Globus pallidus (tissue), 1 donor: Measurements from ENCODE around the gene USP8.

Experiments
- DNase-seq: peaks from one replicate; pipeline ENCODE4 v3.0.0-alpha.2; 2015; ENCODE audit warnings: low spot score

USP8 gene

DNA sequence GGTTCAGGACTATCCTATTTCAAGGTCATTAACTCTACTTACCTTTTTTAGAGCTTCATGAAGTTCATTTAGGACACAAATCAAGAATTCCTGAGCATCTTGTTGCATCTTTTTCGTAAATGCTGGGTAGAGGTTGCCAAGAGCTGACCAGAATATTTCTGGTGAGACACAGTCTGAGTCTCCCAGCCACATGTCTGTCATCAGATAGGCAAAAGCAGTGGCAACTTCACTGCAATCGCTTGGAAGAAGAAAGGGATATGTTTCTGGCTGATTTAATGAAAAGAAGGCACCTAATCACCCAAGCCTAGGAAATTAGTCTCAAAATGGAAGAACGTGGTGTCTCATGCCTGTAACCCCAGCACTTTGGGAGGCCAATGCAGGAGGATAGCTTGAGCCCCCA is 119.4 kb downstream of the USP8 start:
- DNase-seq, result no peak

DNA sequence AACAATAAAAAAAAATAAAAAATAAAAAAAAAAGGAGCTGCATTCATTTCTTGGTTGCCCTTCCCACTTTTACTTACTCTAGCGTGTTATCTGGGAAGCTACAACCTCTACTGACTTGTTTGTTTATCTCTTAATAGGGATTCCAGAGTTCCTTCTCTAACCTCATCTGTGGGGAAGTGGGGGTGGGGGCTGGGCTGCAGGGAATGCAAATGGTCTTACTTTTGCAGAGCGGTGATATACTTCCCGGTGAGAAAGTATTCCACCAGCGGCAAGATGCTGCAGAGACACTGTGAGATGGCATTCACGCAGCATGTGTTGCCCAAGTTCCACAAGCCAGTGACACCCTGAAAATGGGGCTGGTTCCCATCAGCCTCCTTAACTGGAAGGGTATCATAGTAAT is 120.2 kb downstream of the USP8 start:
- no peak for DNase-seq

GRCh38 chr15:50546566-50546965 is 122.4 kb downstream of the USP8 start, which contains the start of gene USP50:
Gene USP50 (minus strand): TSS chr15:50546666. CDS start chr15:50546525, 141 bp downstream.
- DNase-seq, result no peak

DNA sequence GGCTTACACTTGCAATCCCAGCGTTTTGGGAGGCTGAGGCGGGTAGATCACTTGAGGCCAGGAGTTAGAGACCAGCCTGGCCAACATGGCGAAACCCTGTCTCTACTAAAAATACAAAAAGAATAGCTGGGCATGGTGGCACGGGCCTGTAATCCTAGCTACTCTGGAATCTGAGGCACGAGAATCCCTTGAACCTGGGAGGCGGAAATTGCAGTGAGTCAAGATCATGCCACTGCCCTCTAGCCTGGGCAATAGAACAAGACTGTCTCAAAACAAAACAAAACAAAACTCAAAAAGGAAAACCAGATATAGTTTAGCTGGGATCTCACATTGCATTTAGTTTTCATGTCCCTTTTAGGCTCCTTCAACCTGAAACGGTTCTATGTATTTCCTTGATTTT is 125.1 kb downstream of the USP8 start:
- no peak for DNase-seq

DNA sequence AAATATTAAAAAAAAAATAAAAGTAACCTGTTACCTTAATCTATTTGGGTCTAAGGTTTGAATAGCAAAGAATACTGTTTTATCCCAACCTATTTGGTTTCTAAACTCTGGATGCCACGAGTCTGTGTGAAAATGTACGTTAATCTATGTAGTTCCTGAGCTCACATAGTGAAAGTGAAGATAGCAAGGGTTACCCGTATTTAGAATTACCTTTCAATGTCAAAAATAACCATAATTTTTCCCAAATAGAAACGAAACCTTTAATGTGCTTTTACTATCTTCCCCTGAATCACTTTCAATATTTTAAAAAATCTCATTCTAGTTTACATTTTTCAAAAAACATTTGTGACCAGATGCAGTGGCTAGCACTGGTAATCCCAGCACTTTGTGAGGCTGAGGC is 128.0 kb downstream of the USP8 start:
- no peak for DNase-seq

GRCh38 chr15:50556642-50557371 is 132.6 kb downstream of the USP8 start:
- no peak for DNase-seq

DNA sequence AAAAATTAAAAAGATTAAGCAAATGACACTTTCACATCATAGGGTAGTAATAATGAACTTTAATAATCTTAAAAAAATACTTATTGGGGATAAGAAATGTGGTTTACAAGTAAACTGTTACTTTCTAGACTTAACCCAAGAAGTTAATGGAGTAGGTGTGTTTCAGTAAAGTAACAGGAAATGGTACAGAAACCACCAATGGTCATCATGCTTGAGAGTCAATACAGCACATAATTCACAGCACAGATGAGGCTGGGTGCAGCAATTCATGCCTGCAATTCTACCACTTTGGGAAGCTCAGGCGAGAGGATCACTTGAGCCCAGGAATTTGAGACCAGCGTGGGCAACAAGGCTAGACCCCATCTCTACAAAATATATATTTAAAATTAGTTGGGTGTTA is 133.8 kb downstream of the USP8 start:
- DNase-seq, result no peak

- DNase-seq, result no peak
These were observed 138.8 kb downstream of the USP8 start for GRCh38 chr15:50562735-50563640.

GRCh38 chr15:50563756-50564155 is 139.6 kb downstream of the USP8 start:
- no peak for DNase-seq
